Activated naive CD8-positive, alpha-beta T cell treated with anti-CD3 and anti-CD28 coated beads, Interleukin-2, amount 10 ng/mL, durations not matched to agents 7 days and 5 days (primary cell): ENCODE measurements around the gene CDCA5. TPM values are rescaled to one million over a fixed set of nuclear protein-coding genes. Genes with fewer than 3 reads are reported as not detected.

ENCODE experiments used
- ATAC-seq: fragments of 150-1000 bp; cut with Tn5 transposase; one replicate; pipeline ENCODE4 v1.10.0; 2021; ENCODE audit warnings: low read depth, moderate library complexity
- POLR2A ChIA-PET: fragments of 350-600 bp; sonication (Branson Sonifier 250); formaldehyde crosslinking; loops from one replicate; lab custom pipeline; 2021; ENCODE audit warnings: antibody characterized with exemption; lab: Charles Lee
- DNase-seq: peaks from one replicate; pipeline ENCODE4 v3.0.0; 2021
- H3K27ac Mint-ChIP-seq: one replicate; pipeline ENCODE4 v1.8.0; 2022; ENCODE audit warnings: mild to moderate bottlenecking, mixed read lengths
- H3K27me3 Mint-ChIP-seq: one replicate; pipeline ENCODE4 v1.8.0; 2022; ENCODE audit warnings: mild to moderate bottlenecking, moderate library complexity, mixed read lengths
- H3K36me3 Mint-ChIP-seq: one replicate; pipeline ENCODE4 v1.8.0; 2021; ENCODE audit warnings: mild to moderate bottlenecking, mixed read lengths
- H3K4me1 Mint-ChIP-seq: one replicate; pipeline ENCODE4 v1.8.0; 2021; ENCODE audit warnings: mixed read lengths
- H3K4me3 Mint-ChIP-seq: one replicate; pipeline ENCODE4 v1.8.0; 2022; ENCODE audit warnings: mild to moderate bottlenecking, moderate library complexity, mixed read lengths
- H3K9me3 Mint-ChIP-seq: one replicate; pipeline ENCODE4 v1.8.0; 2021; ENCODE audit warnings: mixed read lengths
- total RNA-seq, 2 experiments: library from RNA; stranded (reverse); gene quantifications; one replicate each; pipeline ENCODE4 v1.2.3, GENCODE V29; 2021

The CDCA5 gene
- total RNA-seq, 2 experiments from 2014 or later: 85.5 to 95.7 TPM

GRCh38 chr11:65116370-65117205 lies 32.7 kb upstream of the CDCA5 start:
- Mint-ChIP-seq H3K9me3 (no peaks in the 10 kb centered on the region), H3K4me3 (peak overlapping the region; percentile 88), H3K36me3 (peaks cover 18% of the 10 kb centered on the region), H3K27ac (peak overlapping the region; percentile 93), H3K27me3 (no peaks in the 10 kb centered on the region), H3K4me1 (peaks cover 42% of the 10 kb centered on the region)
- DNase-seq (no peak), ATAC-seq (peak; percentile 7)
- POLR2A ChIA-PET: interaction anchor here (1.0 to 3.2 kb wide), 13 partner anchors 8 to 372 kb away, joined by 3 to 31 read pairs (median 7); partner anchors contain the start of genes ARL2, BATF2, CAPN1 and CDCA5

- no peaks in the 10 kb centered on the region for H3K9me3 Mint-ChIP-seq
- no peaks in the 10 kb centered on the region for H3K27me3 Mint-ChIP-seq
- peak overlapping the region; percentile 19 for H3K4me3 Mint-ChIP-seq
- POLR2A ChIA-PET: interaction anchor here (1.0 kb wide), 1 partner anchor 146 kb away, joined by 3 read pairs; the partner anchor contains the start of gene POLA2
- H3K36me3 Mint-ChIP-seq: peaks cover 12% of the 10 kb centered on the region
- H3K4me1 Mint-ChIP-seq: peaks cover 39% of the 10 kb centered on the region
- ATAC-seq (no peak), DNase-seq (no peak)
- peak overlapping the region; percentile 38 for H3K27ac Mint-ChIP-seq
These were observed 31.7 kb upstream of the CDCA5 start for GRCh38 chr11:65115361-65116082.

GRCh38 chr11:65114538-65115171 lies 30.8 kb upstream of the CDCA5 start:
- Mint-ChIP-seq H3K27me3 (no peaks in the 10 kb centered on the region), H3K36me3 (peaks cover 12% of the 10 kb centered on the region), H3K9me3 (no peaks in the 10 kb centered on the region), H3K4me1 (peaks cover 39% of the 10 kb centered on the region), H3K4me3 (no peak overlapping the region), H3K27ac (peak overlapping the region; percentile 91)
- no peak for ATAC-seq
- DNase-seq: no peak
- POLR2A ChIA-PET: no interaction called here

- DNase-seq: no peak
- H3K27ac Mint-ChIP-seq: peak overlapping the region; percentile 91
- H3K4me3 Mint-ChIP-seq: peak overlapping the region; percentile 88
- POLR2A ChIA-PET: interaction anchor here (0.8 to 4.1 kb wide), 3 partner anchors 8 to 100 kb away, joined by 4 to 40 read pairs (median 11); partner anchors contain the start of genes ARL2, FAU, MRPL49 and VPS51
- no peaks in the 10 kb centered on the region for H3K9me3 Mint-ChIP-seq
- ATAC-seq: no peak
- H3K4me1 Mint-ChIP-seq: peaks cover 38% of the 10 kb centered on the region
- no peaks in the 10 kb centered on the region for H3K27me3 Mint-ChIP-seq
- H3K36me3 Mint-ChIP-seq: peaks cover 10% of the 10 kb centered on the region
These were observed 30.0 kb upstream of the CDCA5 start for GRCh38 chr11:65113839-65114238.

- peaks cover 5% of the 10 kb centered on the region for H3K36me3 Mint-ChIP-seq
- POLR2A ChIA-PET: interaction anchor here (0.8 to 4.1 kb wide), 7 partner anchors 8 to 189 kb away, joined by 4 to 40 read pairs (median 11); partner anchors contain the start of genes ARL2, CAPN1, FAU and MRPL49
- no peaks in the 10 kb centered on the region for H3K27me3 Mint-ChIP-seq
- DNase-seq: no peak
- peak overlapping the region; percentile 88 for H3K4me3 Mint-ChIP-seq
- H3K9me3 Mint-ChIP-seq: no peaks in the 10 kb centered on the region
- peak overlapping the region; percentile 91 for H3K27ac Mint-ChIP-seq
- no peak for ATAC-seq
- H3K4me1 Mint-ChIP-seq: peaks cover 34% of the 10 kb centered on the region
These were observed 29.5 kb upstream of the CDCA5 start for GRCh38 chr11:65113361-65113756.

- Mint-ChIP-seq H3K4me1 (peaks cover 30% of the 10 kb centered on the region), H3K27ac (peak overlapping the region; percentile 91), H3K4me3 (peak overlapping the region; percentile 88), H3K36me3 (peaks cover 2% of the 10 kb centered on the region), H3K9me3 (no peaks in the 10 kb centered on the region), H3K27me3 (no peaks in the 10 kb centered on the region)
- DNase-seq (peak; percentile 93), ATAC-seq (peak; percentile 61)
- POLR2A ChIA-PET: interaction anchor here (0.6 to 4.1 kb wide), 9 partner anchors 9 to 231 kb away, joined by 3 to 40 read pairs (median 11); partner anchors contain the start of genes ARL2, CAPN1, FAU and MRPL49
These were observed 28.9 kb upstream of the CDCA5 start for GRCh38 chr11:65112546-65113360.

- POLR2A ChIA-PET: interaction anchor here (0.6 to 4.1 kb wide), 13 partner anchors 10 to 230 kb away, joined by 3 to 40 read pairs (median 5); partner anchors contain the start of genes ARL2, CAPN1, FAU and MRPL49
- ATAC-seq (peak; percentile 75), DNase-seq (peak; percentile 95)
- H3K27ac Mint-ChIP-seq: peak within 1 kb of the TSS; percentile 91
- H3K4me3 Mint-ChIP-seq: peak within 1 kb of the TSS; percentile 88
- H3K4me1 Mint-ChIP-seq: peaks cover 30% of the 10 kb centered on the region
- H3K27me3 Mint-ChIP-seq: no peaks in the 10 kb centered on the region
- H3K9me3 Mint-ChIP-seq: no peaks in the 10 kb centered on the region
- peaks cover 2% of the 10 kb centered on the region for H3K36me3 Mint-ChIP-seq
These were observed 28.1 kb upstream of the CDCA5 start, which contains the start of gene TM7SF2 for GRCh38 chr11:65111744-65112545. TSS of gene TM7SF2 (plus strand) at chr11:65111872. CDS start at chr11:65112016, 144 bp downstream.

- Mint-ChIP-seq H3K4me1 (peaks cover 30% of the 10 kb centered on the region), H3K36me3 (peaks cover 2% of the 10 kb centered on the region), H3K4me3 (peak overlapping the region; percentile 88), H3K9me3 (no peaks in the 10 kb centered on the region), H3K27ac (peak overlapping the region; percentile 87), H3K27me3 (no peaks in the 10 kb centered on the region)
- no peak for DNase-seq
- POLR2A ChIA-PET: interaction anchor here (0.6 to 4.1 kb wide), 14 partner anchors 10 to 267 kb away, joined by 3 to 40 read pairs (median 5); partner anchors contain the start of genes ARL2, CAPN1, CDC42BPG and FAU
- ATAC-seq: no peak
These were observed 27.4 kb upstream of the CDCA5 start for GRCh38 chr11:65111159-65111743.

GRCh38 chr11:65110354-65110861 lies 26.6 kb upstream of the CDCA5 start:
- peak; percentile 37 for ATAC-seq
- POLR2A ChIA-PET: interaction anchor here (1.3 to 4.1 kb wide), 9 partner anchors 9 to 266 kb away, joined by 4 to 40 read pairs (median 5); partner anchors contain the start of genes ARL2, CAPN1, CDC42BPG and FAU
- H3K4me3 Mint-ChIP-seq: no peak overlapping the region

GRCh38 chr11:65109231-65110198 lies 25.7 kb upstream of the CDCA5 start:
- H3K4me3 Mint-ChIP-seq: no peak overlapping the region
- H3K9me3 Mint-ChIP-seq: no peaks in the 10 kb centered on the region
- H3K36me3 Mint-ChIP-seq: peaks cover 7% of the 10 kb centered on the region

More at GRCh38 chr11:65110354-65110861, 26.6 kb upstream of the CDCA5 start:
- H3K4me1 Mint-ChIP-seq: peaks cover 28% of the 10 kb centered on the region
- H3K27me3 Mint-ChIP-seq: no peaks in the 10 kb centered on the region
- H3K36me3 Mint-ChIP-seq: peaks cover 5% of the 10 kb centered on the region
- H3K9me3 Mint-ChIP-seq: no peaks in the 10 kb centered on the region
- peak overlapping the region; percentile 74 for H3K27ac Mint-ChIP-seq
- peak; percentile 96 for DNase-seq

More at GRCh38 chr11:65109231-65110198, 25.7 kb upstream of the CDCA5 start:
- Mint-ChIP-seq H3K4me1 (peaks cover 34% of the 10 kb centered on the region), H3K27ac (no peak overlapping the region), H3K27me3 (no peaks in the 10 kb centered on the region)
- POLR2A ChIA-PET: interaction anchor here (1.0 to 4.1 kb wide), 11 partner anchors 8 to 265 kb away, joined by 3 to 40 read pairs (median 5); partner anchors contain the start of genes ARL2, CAPN1, CDC42BPG and FAU
- DNase-seq: no peak
- ATAC-seq: no peak
